KMS-11 (cell line): ENCODE results near the gene CYP11A1.

Experiments
- H2AFZ ChIP-seq: fragments of 200-600 bp; sonication (generic); 2 replicates; pipeline ENCODE4 v1.6.1; 2016; ENCODE audit warnings: antibody characterized with exemption, mixed run types, low read depth
- H3K27ac ChIP-seq: fragments of 200-600 bp; sonication (generic); 2 replicates; pipeline ENCODE4 v1.6.1; 2016; ENCODE audit warnings: mild to moderate bottlenecking, mixed run types
- H3K27me3 ChIP-seq: fragments of 200-600 bp; sonication (generic); 2 replicates; pipeline ENCODE4 v1.6.1; 2017; ENCODE audit warnings: mild to moderate bottlenecking, low read depth, mixed run types, moderate library complexity; ENCODE audit not compliant: insufficient read depth
- H3K36me3 ChIP-seq: fragments of 200-600 bp; sonication (generic); 2 replicates; pipeline ENCODE4 v1.6.1; 2017; ENCODE audit warnings: mild to moderate bottlenecking, mixed run types; ENCODE audit not compliant: insufficient read depth
- H3K4me1 ChIP-seq: fragments of 200-600 bp; sonication (generic); 2 replicates; pipeline ENCODE4 v1.6.1; 2016; ENCODE audit warnings: mild to moderate bottlenecking, low read depth, mixed run types; ENCODE audit not compliant: poor library complexity, severe bottlenecking
- H3K4me2 ChIP-seq: fragments of 200-600 bp; sonication (generic); 2 replicates; pipeline ENCODE4 v1.7.0; 2016; ENCODE audit warnings: mild to moderate bottlenecking, mixed run types
- H3K4me3 ChIP-seq: fragments of 200-600 bp; sonication (generic); IDR thresholded peaks from 2 replicates; pipeline ENCODE4 v1.6.1; 2017; ENCODE audit warnings: low read depth, low read length, mixed read lengths; ENCODE audit not compliant: insufficient read depth
- H3K79me2 ChIP-seq: fragments of 200-600 bp; sonication (generic); 2 replicates; pipeline ENCODE4 v1.6.1; 2016; ENCODE audit warnings: low read depth, mixed run types; ENCODE audit not compliant: insufficient read depth
- H3K9ac ChIP-seq: fragments of 200-600 bp; sonication (generic); 2 replicates; pipeline ENCODE4 v1.6.1; 2016; ENCODE audit warnings: mild to moderate bottlenecking, mixed run types
- H4K20me1 ChIP-seq: fragments of 200-600 bp; sonication (generic); 2 replicates; pipeline ENCODE4 v1.6.1; 2016; ENCODE audit warnings: mild to moderate bottlenecking, mixed run types; ENCODE audit not compliant: insufficient read depth
- CTCF ChIP-seq: fragments of 200-600 bp; sonication (generic); conservative IDR thresholded peaks from 2 replicates; pipeline ENCODE4 v1.6.1; 2017; ENCODE audit warnings: low read depth, mild to moderate bottlenecking, antibody characterized with exemption, low read length, moderate library complexity, mixed read lengths

CYP11A1 gene

GRCh38 chr15:74319138-74319460 lies 48.3 kb downstream of the CYP11A1 start:
- H3K27ac ChIP-seq = no peak overlapping the region
- no peak overlapping the region for H3K9ac ChIP-seq
- no peaks in the 10 kb centered on the region for H3K79me2 ChIP-seq
- H3K36me3 ChIP-seq = no peaks in the 10 kb centered on the region
- no peak overlapping the region for H2AFZ ChIP-seq
- TF ChIP-seq CTCF = no peak
- peaks cover 16% of the 10 kb centered on the region; the same call in 1 of the 2 replicates for H3K27me3 ChIP-seq
- H4K20me1 ChIP-seq = no peaks in the 10 kb centered on the region
- H3K4me1 ChIP-seq = no peaks in the 10 kb centered on the region
- H3K4me3 ChIP-seq = no peak overlapping the region
- H3K4me2 ChIP-seq = no peak overlapping the region

- Histone ChIP-seq H3K27ac (no peak overlapping the region), H3K9ac (no peak overlapping the region), H2AFZ (no peak overlapping the region), H3K4me1 (no peaks in the 10 kb centered on the region), H4K20me1 (no peaks in the 10 kb centered on the region), H3K4me3 (no peak overlapping the region), H3K27me3 (peaks cover 16% of the 10 kb centered on the region; the same call in 1 of the 2 replicates), H3K36me3 (no peaks in the 10 kb centered on the region), H3K79me2 (no peaks in the 10 kb centered on the region), H3K4me2 (no peak overlapping the region)
- TF ChIP-seq CTCF = no peak
Measured at GRCh38 chr15:74318376-74319137, 48.9 kb downstream of the CYP11A1 start.

- no peaks in the 10 kb centered on the region for H3K4me1 ChIP-seq
- no peaks in the 10 kb centered on the region for H3K36me3 ChIP-seq
- no peaks in the 10 kb centered on the region for H4K20me1 ChIP-seq
- H3K27ac ChIP-seq = no peak overlapping the region
- H3K9ac ChIP-seq = no peak overlapping the region
- H3K4me3 ChIP-seq = no peak overlapping the region
- no peaks in the 10 kb centered on the region for H3K79me2 ChIP-seq
- no peak overlapping the region for H2AFZ ChIP-seq
- H3K4me2 ChIP-seq = no peak overlapping the region
- H3K27me3 ChIP-seq = peaks cover 18% of the 10 kb centered on the region; the same call in 1 of the 2 replicates
- TF ChIP-seq CTCF = no peak
Measured at GRCh38 chr15:74317820-74318375, 49.5 kb downstream of the CYP11A1 start.

- no peaks in the 10 kb centered on the region for H3K36me3 ChIP-seq
- no peak overlapping the region for H3K4me3 ChIP-seq
- no peak overlapping the region for H3K27ac ChIP-seq
- H3K4me2 ChIP-seq = no peak overlapping the region
- H3K79me2 ChIP-seq = no peaks in the 10 kb centered on the region
- no peaks in the 10 kb centered on the region for H4K20me1 ChIP-seq
- no peak for TF ChIP-seq CTCF
- peaks cover 32% of the 10 kb centered on the region for H3K27me3 ChIP-seq
- no peak overlapping the region for H2AFZ ChIP-seq
- H3K9ac ChIP-seq = no peak overlapping the region
- H3K4me1 ChIP-seq = no peaks in the 10 kb centered on the region
Measured at GRCh38 chr15:74316141-74316540, 51.3 kb downstream of the CYP11A1 start.
